NCI-H2107 treated with DMSO at 0.1 percent for 48 hours (cell line): ENCODE measurements around the gene SLC24A3.

ENCODE experiments used
- DNase-seq: peaks from one replicate; lab custom pipeline; 2025; ENCODE audit not compliant: unreplicated experiment; lab: John Stamatoyannopoulos, UW

The SLC24A3 gene

GRCh38 chr20:19380211-19380610 lies 167.8 kb downstream of the SLC24A3 start:
- DNase-seq, result no peak

- no peak for DNase-seq
Observed at GRCh38 chr20:19381947-19382346, 169.5 kb downstream of the SLC24A3 start.

GRCh38 chr20:19382386-19383340 lies 170.2 kb downstream of the SLC24A3 start:
- no peak for DNase-seq

GRCh38 chr20:19384940-19385339 lies 172.5 kb downstream of the SLC24A3 start:
- DNase-seq, result no peak

GRCh38 chr20:19387251-19387650 lies 174.8 kb downstream of the SLC24A3 start:
- DNase-seq, result no peak

GRCh38 chr20:19392344-19393130 lies 180.1 kb downstream of the SLC24A3 start:
- DNase-seq, result no peak

- DNase-seq, result peak; percentile 35
Observed at GRCh38 chr20:19396460-19397081, 184.1 kb downstream of the SLC24A3 start.

- DNase-seq, result no peak
Observed at GRCh38 chr20:19397226-19397625, 184.8 kb downstream of the SLC24A3 start.

- DNase-seq, result no peak
Observed at GRCh38 chr20:19397666-19398065, 185.2 kb downstream of the SLC24A3 start.

GRCh38 chr20:19401096-19401495 lies 188.7 kb downstream of the SLC24A3 start:
- DNase-seq, result no peak

- no peak for DNase-seq
Observed at GRCh38 chr20:19403549-19403948, 191.1 kb downstream of the SLC24A3 start.

- no peak for DNase-seq
Observed at GRCh38 chr20:19404826-19405225, 192.4 kb downstream of the SLC24A3 start.

GRCh38 chr20:19405958-19406357 lies 193.5 kb downstream of the SLC24A3 start:
- no peak for DNase-seq

- no peak for DNase-seq
Observed at GRCh38 chr20:19406381-19406780, 193.9 kb downstream of the SLC24A3 start.

- no peak for DNase-seq
Observed at GRCh38 chr20:19407196-19407595, 194.8 kb downstream of the SLC24A3 start.

- no peak for DNase-seq
Observed at GRCh38 chr20:19407736-19408135, 195.3 kb downstream of the SLC24A3 start.

- DNase-seq, result no peak
Observed at GRCh38 chr20:19408971-19409370, 196.5 kb downstream of the SLC24A3 start.

- no peak for DNase-seq
Observed at GRCh38 chr20:19411811-19412210, 199.4 kb downstream of the SLC24A3 start.

GRCh38 chr20:19412254-19412653 lies 199.8 kb downstream of the SLC24A3 start:
- DNase-seq, result no peak

GRCh38 chr20:19414600-19414999 lies 202.2 kb downstream of the SLC24A3 start:
- DNase-seq, result no peak

GRCh38 chr20:19415786-19416185 lies 203.3 kb downstream of the SLC24A3 start:
- no peak for DNase-seq
